ENCODE results near the gene GIMAP8. TPM values are rescaled to one million over a fixed set of nuclear protein-coding genes. Genes with fewer than 3 reads are reported as not detected.

GIMAP8 gene
- total and polyA plus RNA-seq, 2 of the 8 experiments (the other 6 are each of a cell fraction or from before 2014, with no cell fraction given), result not detected

DNA sequence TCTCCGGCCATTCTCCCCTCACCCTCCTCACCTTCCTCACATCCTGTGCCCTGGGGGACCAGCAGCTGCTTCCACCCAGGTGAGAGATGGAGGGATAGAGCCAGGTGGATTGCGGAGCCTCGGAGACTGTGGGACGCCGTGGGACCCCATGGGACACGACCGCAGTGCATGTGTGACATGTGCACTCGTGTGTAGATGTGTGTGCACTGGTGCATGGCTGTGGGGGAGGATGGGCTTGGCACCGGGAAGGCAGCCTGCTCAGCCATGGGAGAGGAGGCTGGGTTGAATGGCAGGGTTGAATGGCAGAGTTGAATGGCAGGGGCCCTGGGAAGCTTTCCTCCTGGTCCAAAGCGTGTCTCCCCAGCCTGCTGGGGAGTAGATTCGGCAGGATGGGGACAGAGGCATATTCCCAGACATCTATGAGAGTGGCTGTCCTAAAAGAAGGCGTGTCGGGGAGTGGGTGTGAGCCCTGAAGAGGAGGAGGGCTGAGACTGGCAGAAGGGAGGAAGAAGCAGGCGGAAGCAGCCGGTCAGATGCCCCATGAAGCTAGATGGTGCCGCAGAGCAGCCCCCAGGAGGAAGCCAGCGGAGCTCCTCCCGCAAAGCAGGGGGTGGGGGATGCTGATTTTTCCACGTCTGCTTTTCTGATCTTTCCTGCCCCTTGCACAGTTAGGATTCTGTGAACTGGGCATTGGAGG is 815 bp downstream of the GIMAP8 start:
- no peak overlapping the region for H4K91ac ChIP-seq (replicated peaks; ENCODE audit: insufficient read length, low read length)
- no peak overlapping the region for H3K27ac ChIP-seq (ENCODE audit: low read depth, low read length)
- no peak overlapping the region for H3K23ac ChIP-seq (ENCODE audit: insufficient read length)
- no peak overlapping the region for H3K18ac ChIP-seq (ENCODE audit: extremely low read depth, low read length)
- H2BK15ac ChIP-seq (ENCODE audit: low read length), result no peak overlapping the region
- H4K20me1 ChIP-seq (replicated peaks in 1 of 2; ENCODE audit: control insufficient read depth in 1 of 2, insufficient read depth in 2 of 2, low read length in 2 of 2), result no peaks in the 10 kb centered on the region
- peaks cover 3 to 7% (median 3%) of the 10 kb centered on the region in 4 experiments; a peak in 5 of 7 replicates for H3K4me1 ChIP-seq (replicated peaks in 1 of 4; ENCODE audit: control insufficient read depth in 3 of 4, insufficient read depth in 4 of 4, low read length in 3 of 4)
- FAIRE-seq, result no peak
- H3K56ac ChIP-seq (replicated peaks; ENCODE audit: insufficient read length, low read depth, low read length), result no peak overlapping the region
- H3K4me3 ChIP-seq (ENCODE audit: extremely low read depth in 1 of 4, insufficient read depth in 2 of 4, low read depth in 3 of 4, low read length in 4 of 4), result no peak overlapping the region
- no peak overlapping the region for H2BK20ac ChIP-seq (ENCODE audit: low read length)
- H4K5ac ChIP-seq (ENCODE audit: insufficient read length, low read depth, low read length), result no peak overlapping the region
- H4K8ac ChIP-seq (ENCODE audit: extremely low read depth, insufficient read depth, low read length), result no peak overlapping the region
- 82% methylated on average over 19 of the region's 19 CpGs; no CpG with 5 or more reads in 1 of the 2 experiments for WGBS, 2 experiments (ENCODE audit: extremely low coverage in 1 of 2, insufficient coverage in 1 of 2, insufficient read length in 1 of 2, insufficient replicate concordance in 2 of 2, low coverage in 1 of 2, low lambda C conversion rate in 2 of 2, missing lambda C conversion rate in 1 of 2)
- H2AFZ ChIP-seq (ENCODE audit: low read length), result no peak overlapping the region
- H3K23me2 ChIP-seq (ENCODE audit: low read depth, low read length), result no peaks in the 10 kb centered on the region
- peaks cover 0 to 12% (median 4%) of the 10 kb centered on the region in 4 experiments; a peak in 4 of 7 replicates for H3K27me3 ChIP-seq (replicated peaks in 1 of 4; ENCODE audit: control insufficient read depth in 3 of 4, extremely low read depth in 1 of 4, insufficient read depth in 3 of 4, low read length in 3 of 4)
- H3K79me1 ChIP-seq (ENCODE audit: low read depth, low read length), result no peaks in the 10 kb centered on the region
- DNase-seq (ENCODE audit: low read depth in 1 of 2, low spot score in 2 of 2), result no peak
- no peak overlapping the region; a peak in 1 of 7 replicates for H3K9ac ChIP-seq (replicated peaks in 1 of 4; ENCODE audit: extremely low read depth in 1 of 4, low read depth in 3 of 4, low read length in 3 of 4)
- H3K4ac ChIP-seq (replicated peaks; ENCODE audit: insufficient read length, low read depth, low read length), result no peak overlapping the region
- CTCF ChIA-PET (ENCODE audit: partially characterized antibody), result interaction anchor here (0.6 to 1.4 kb wide), 4 partner anchors 77 to 304 kb away, joined by 3 to 4 read pairs (median 3); partner anchors contain the start of gene GIMAP5
- H2BK5ac ChIP-seq (ENCODE audit: low read depth, low read length), result no peak overlapping the region
- no peak overlapping the region for H2BK12ac ChIP-seq (ENCODE audit: low read depth, low read length)
- no peaks in the 10 kb centered on the region for H3K79me2 ChIP-seq (ENCODE audit: control insufficient read depth in 1 of 2, insufficient read depth in 2 of 2, low read length in 2 of 2)
- H2BK120ac ChIP-seq (replicated peaks; ENCODE audit: low read depth, low read length), result no peak overlapping the region
- POLR2A ChIA-PET (ENCODE audit: partially characterized antibody), result no interaction called here
- no peak overlapping the region for H2AK5ac ChIP-seq (ENCODE audit: low read depth, low read length)
- H3K14ac ChIP-seq (ENCODE audit: insufficient read length), result no peak overlapping the region
- H3K36me3 ChIP-seq (ENCODE audit: control insufficient read depth in 2 of 4, insufficient read depth in 4 of 4, low read length in 3 of 4), result no peaks in the 10 kb centered on the region
- peaks cover 0 to 4% of the 10 kb centered on the region in 2 experiments; a peak in 2 of 4 replicates for H3K9me3 ChIP-seq (ENCODE audit: insufficient read depth in 2 of 2, low read depth in 1 of 2, low read length in 1 of 2)
- H3K4me2 ChIP-seq (ENCODE audit: insufficient read depth in 1 of 2, low read depth in 2 of 2, low read length in 2 of 2), result no peak overlapping the region
- TF ChIP-seq CBX8 (IDR thresholded peaks at IDR 0.05; ENCODE audit: borderline replicate concordance, low read depth, low read length) (no peak), KDM4A (IDR thresholded peaks at IDR 0.05; ENCODE audit: low read depth, low read length, severe bottlenecking) (no peak), BCL11A (IDR thresholded peaks at IDR 0.05; ENCODE audit: low read depth in 2 of 2, low read length in 2 of 2) (no peak), MAFK (IDR thresholded peaks at IDR 0.05; ENCODE audit: low read depth, low read length) (no peak), SP1 (IDR thresholded peaks at IDR 0.05; ENCODE audit: low read depth, low read length) (no peak), PHF8 (conservative IDR thresholded peaks at IDR 0.05; ENCODE audit: low read depth, low read length) (no peak), KDM1A (IDR thresholded peaks at IDR 0.05; ENCODE audit: borderline replicate concordance, low read length) (no peak), EZH2 (IDR thresholded peaks at IDR 0.05; ENCODE audit: low read depth, low read length, severe bottlenecking) (no peak), TAF1 (IDR thresholded peaks at IDR 0.05; ENCODE audit: low read depth, low read length) (no peak), ASH2L (IDR thresholded peaks at IDR 0.05; ENCODE audit: low read length) (no peak), EGR1 (IDR thresholded peaks at IDR 0.05; ENCODE audit: borderline replicate concordance, low read depth, low read length) (no peak), BACH1 (IDR thresholded peaks at IDR 0.05; ENCODE audit: low read length) (no peak), POLR2A (IDR thresholded peaks at IDR 0.05; ENCODE audit: control extremely low read depth in 1 of 2, low read depth in 2 of 2, low read length in 2 of 2) (no peak)

Measured in H1 (cell line).